ENCODE measurements around the gene IFT43.

The IFT43 gene

GRCh38 chr14:76089575-76089974, 104.0 kb downstream of the IFT43 start:
- DNase-seq (ENCODE audit: low read depth) = no peak
- no peak for TF ChIP-seq CTCF (conservative IDR thresholded peaks at IDR 0.05; ENCODE audit: low read depth, low read length)
- no peak overlapping the region for H3K4me3 ChIP-seq (ENCODE audit: low read length)

DNA sequence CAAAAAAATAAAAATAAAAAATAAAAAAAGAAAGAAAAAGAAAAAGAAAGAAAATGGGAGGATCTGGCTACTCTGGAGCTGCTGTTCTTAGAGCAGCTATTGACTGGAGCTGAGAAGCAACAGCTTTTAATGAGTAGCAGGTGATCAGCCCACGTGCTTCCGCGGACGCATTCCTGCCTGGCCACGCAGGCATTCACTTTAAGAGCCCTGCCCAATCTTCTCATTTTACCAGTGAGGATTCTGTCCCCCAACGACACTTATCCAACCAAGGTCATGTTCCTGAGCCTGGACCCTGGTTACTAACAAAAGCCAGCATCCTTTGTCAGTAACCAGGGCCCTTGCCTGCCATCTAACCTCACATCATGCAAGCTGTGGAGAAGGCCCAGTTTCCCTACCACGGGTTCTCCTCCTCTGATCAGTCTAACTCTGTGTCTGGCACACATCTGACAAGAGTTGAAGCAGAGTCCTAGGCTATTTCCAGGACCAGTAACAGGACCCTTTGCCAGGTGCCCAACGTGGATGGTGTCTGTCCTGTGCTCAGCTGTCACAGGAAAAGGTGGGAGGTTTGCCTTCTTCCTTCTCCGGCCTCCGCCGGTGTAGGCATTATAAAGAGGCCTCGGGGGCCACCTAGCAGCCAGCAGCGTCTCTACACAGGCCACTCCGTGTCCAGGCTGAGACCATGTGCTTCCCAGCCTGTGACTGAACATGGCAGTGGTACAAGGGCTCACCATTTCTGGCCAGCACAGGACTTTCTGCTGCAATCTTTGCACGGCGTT, 105.2 kb downstream of the IFT43 start:
- peak; percentile 15 for DNase-seq (ENCODE audit: low read depth)
- no peak overlapping the region for H3K4me3 ChIP-seq (ENCODE audit: low read length)
- TF ChIP-seq CTCF (conservative IDR thresholded peaks at IDR 0.05; ENCODE audit: low read depth, low read length) = no peak

- TF ChIP-seq CTCF (conservative IDR thresholded peaks at IDR 0.05; ENCODE audit: low read depth, low read length) = no peak
- no peak for DNase-seq (ENCODE audit: low read depth)
- no peak overlapping the region for H3K4me3 ChIP-seq (ENCODE audit: low read length)
These were observed 107.5 kb downstream of the IFT43 start for GRCh38 chr14:76093077-76093476.

DNA sequence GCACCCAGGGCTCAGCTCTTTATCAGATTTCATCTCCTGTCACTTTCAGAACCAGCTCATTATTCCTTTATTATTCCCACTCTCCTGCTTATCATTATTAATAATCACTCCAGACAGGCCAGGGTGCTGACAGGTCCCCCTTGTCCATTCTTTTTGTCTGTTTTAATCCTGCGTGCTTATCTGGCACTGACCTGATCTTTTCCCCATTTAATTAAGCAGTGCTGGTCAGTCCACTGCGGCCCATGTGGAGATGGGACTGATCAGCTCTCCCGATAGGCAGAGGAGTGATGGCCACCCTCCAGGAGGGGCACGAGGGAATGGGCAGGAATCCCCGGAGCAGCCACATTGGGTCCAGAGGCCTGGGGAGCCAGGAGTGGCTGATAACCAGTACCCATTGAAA, 110.7 kb downstream of the IFT43 start:
- no peak for TF ChIP-seq CTCF (conservative IDR thresholded peaks at IDR 0.05; ENCODE audit: low read depth, low read length)
- H3K4me3 ChIP-seq (ENCODE audit: low read length) = no peak overlapping the region
- no peak for DNase-seq (ENCODE audit: low read depth)

DNA sequence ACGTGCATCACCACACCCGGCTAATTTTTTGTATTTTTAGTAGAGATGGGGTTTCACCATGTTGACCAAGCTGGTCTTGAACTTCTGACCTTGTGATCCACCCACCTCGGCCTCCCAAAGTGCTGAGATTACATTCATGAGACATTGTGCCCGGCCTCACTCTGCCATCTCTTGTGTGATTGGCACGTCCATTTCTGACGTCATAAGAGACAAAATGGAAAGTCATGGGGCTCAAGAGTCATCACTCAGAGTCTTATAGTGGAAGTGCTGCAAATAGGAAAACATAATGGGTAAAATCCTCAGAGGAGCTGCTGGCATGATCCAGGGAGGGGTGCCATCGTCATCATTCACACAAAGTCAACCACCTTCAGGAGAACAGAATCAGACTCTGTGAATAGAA, 112.0 kb downstream of the IFT43 start:
- TF ChIP-seq CTCF (conservative IDR thresholded peaks at IDR 0.05; ENCODE audit: low read depth, low read length) = no peak

GRCh38 chr14:76098047-76098446, 112.5 kb downstream of the IFT43 start:
- no peak for DNase-seq (ENCODE audit: low read depth)
- H3K4me3 ChIP-seq (ENCODE audit: low read length) = no peak overlapping the region
- no peak for TF ChIP-seq CTCF (conservative IDR thresholded peaks at IDR 0.05; ENCODE audit: low read depth, low read length)

More for the DNA sequence above, 112.0 kb downstream of the IFT43 start:
- H3K4me3 ChIP-seq (ENCODE audit: low read length) = no peak overlapping the region
- DNase-seq (ENCODE audit: low read depth) = no peak

Data from retinal pigment epithelial cell (primary cell).